ENCODE results near the gene UBE2D1. TPM values are rescaled to one million over a fixed set of nuclear protein-coding genes. Genes with fewer than 3 reads are reported as not detected.

Gene UBE2D1
- total RNA-seq, 1 donor from 2014 or later: 15.6 TPM

Other genes starting within 250 kb of the UBE2D1 start
- 6.1 and 6.2 TPM in 2 replicates for gene IPMK, start 67.1 kb upstream of the UBE2D1 start, total RNA-seq
- gene CISD1, start 65.8 kb upstream of the UBE2D1 start, total RNA-seq: 53.8 and 66.4 TPM in 2 replicates
- 43.4 and 44.9 TPM in 2 replicates for gene TFAM, start 50.4 kb downstream of the UBE2D1 start, total RNA-seq
- gene BICC1, start 177.9 kb downstream of the UBE2D1 start, total RNA-seq: 103 and 150 TPM in 2 replicates

All from epithelial cell of proximal tubule (primary cell).